A673 (cell line): ENCODE results near the gene SOX1. TPM values are rescaled to one million over a fixed set of nuclear protein-coding genes. Genes with fewer than 3 reads are reported as not detected.

Experiments used
- BruUV-seq: library from RNA; stranded (reverse); fragments of 400-500 nt; replicated peaks from 2 replicates; lab custom pipeline; 2021; lab: Mats Ljungman, UMichigan
- CTCF ChIA-PET: fragments of 300-600 bp; sonication (Branson Sonifier 250); formaldehyde crosslinking; loops from one replicate; lab custom pipeline; 2022; ENCODE audit warnings: antibody characterized with exemption; lab: Charles Lee
- POLR2A ChIA-PET: fragments of 300-600 bp; sonication (Branson Sonifier 250); formaldehyde crosslinking; loops from one replicate; lab custom pipeline; 2022; ENCODE audit warnings: antibody characterized with exemption; ENCODE audit not compliant: low non-redundant PET; lab: Charles Lee
- DNase-seq: peaks from one replicate; pipeline ENCODE4 v3.0.0-alpha.2; 2015; ENCODE audit warnings: low spot score
- H3K27ac ChIP-seq: fragments of 200-600 bp; sonication (generic); 2 replicates; pipeline ENCODE4 v1.5.1; 2016; ENCODE audit warnings: mixed run types, low read depth, mild to moderate bottlenecking, mixed read lengths, antibody characterized with exemption, low read length; ENCODE audit not compliant: poor library complexity, severe bottlenecking
- H3K27me3 ChIP-seq: fragments of 200-600 bp; sonication (generic); replicated peaks from 2 replicates; pipeline ENCODE4 v1.6.1; 2017; ENCODE audit warnings: mixed run types, low read depth, mild to moderate bottlenecking, mixed read lengths, antibody characterized with exemption, low read length; ENCODE audit not compliant: insufficient read depth, poor library complexity
- H3K36me3 ChIP-seq: fragments of 200-600 bp; sonication (generic); 2 replicates; pipeline ENCODE4 v1.6.1; 2016; ENCODE audit warnings: mixed run types, mild to moderate bottlenecking, mixed read lengths, antibody characterized with exemption, low read length; ENCODE audit not compliant: insufficient read depth, poor library complexity, severe bottlenecking
- H3K4me1 ChIP-seq: fragments of 200-600 bp; sonication (generic); 2 replicates; pipeline ENCODE4 v1.6.1; 2017; ENCODE audit warnings: mixed run types, mild to moderate bottlenecking, mixed read lengths, antibody characterized with exemption, low read length; ENCODE audit not compliant: insufficient read depth, poor library complexity, severe bottlenecking
- H3K4me3 ChIP-seq: fragments of 200-600 bp; sonication (generic); 2 replicates; pipeline ENCODE4 v1.5.1; 2016; ENCODE audit warnings: low read depth, mixed run types, mild to moderate bottlenecking, mixed read lengths, low read length; ENCODE audit not compliant: poor library complexity, severe bottlenecking
- H3K9me3 ChIP-seq: fragments of 200-600 bp; sonication (generic); 2 replicates; pipeline ENCODE4 v1.6.1; 2016; ENCODE audit warnings: mixed run types, low read depth, mild to moderate bottlenecking, mixed read lengths, antibody characterized with exemption, low read length; ENCODE audit not compliant: poor library complexity, severe bottlenecking
- EZH2 ChIP-seq: fragments of 200-600 bp; sonication (generic); IDR thresholded peaks from 2 replicates; pipeline ENCODE4 v1.6.1; 2017; ENCODE audit warnings: borderline replicate concordance, low read depth, mild to moderate bottlenecking, mixed read lengths, antibody characterized with exemption, low read length; ENCODE audit not compliant: poor library complexity, severe bottlenecking
- intact Hi-C: fragments of 100-400 bp; cut with micrococcal nuclease; formaldehyde crosslinking; loops from one replicate; pipeline ENCODE4 v1.10.0; 2022; ENCODE audit not compliant: unreplicated experiment
- total RNA-seq: library from RNA; stranded (reverse); gene quantifications from 2 replicates; pipeline ENCODE4 v1.2.3, GENCODE V29; 2021
- TF ChIP-seq, protein P1 (sequence below): fragments of 300-800, 200-600 bp; sonication (generic); conservative IDR thresholded peaks from 2 replicates; pipeline ENCODE4 v1.5.1; 2017; ENCODE audit warnings: low read depth, mild to moderate bottlenecking, antibody characterized with exemption, low read length, moderate library complexity, mixed read lengths

Gene SOX1
- total RNA-seq, 1 experiment from 2014 or later, result 56.6 TPM

DNA sequence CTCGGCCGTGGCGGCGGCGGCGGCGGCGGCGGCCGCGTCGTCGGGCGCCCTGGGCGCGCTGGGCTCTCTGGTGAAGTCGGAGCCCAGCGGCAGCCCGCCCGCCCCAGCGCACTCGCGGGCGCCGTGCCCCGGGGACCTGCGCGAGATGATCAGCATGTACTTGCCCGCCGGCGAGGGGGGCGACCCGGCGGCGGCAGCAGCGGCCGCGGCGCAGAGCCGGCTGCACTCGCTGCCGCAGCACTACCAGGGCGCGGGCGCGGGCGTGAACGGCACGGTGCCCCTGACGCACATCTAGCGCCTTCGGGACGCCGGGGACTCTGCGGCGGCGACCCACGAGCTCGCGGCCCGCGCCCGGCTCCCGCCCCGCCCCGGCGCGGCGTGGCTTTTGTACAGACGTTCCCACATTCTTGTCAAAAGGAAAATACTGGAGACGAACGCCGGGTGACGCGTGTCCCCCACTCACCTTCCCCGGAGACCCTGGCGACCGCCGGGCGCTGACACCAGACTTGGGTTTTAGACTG is 1.7 kb downstream of the SOX1 start:
- H3K27me3 ChIP-seq, result peaks cover 59% of the 10 kb centered on the region
- peaks cover 4% of the 10 kb centered on the region for H3K4me1 ChIP-seq
- ChIA-PET CTCF (no interaction called here), POLR2A (no interaction called here)
- peak overlapping the region; percentile 63 for H3K4me3 ChIP-seq
- H3K9me3 ChIP-seq, result no peaks in the 10 kb centered on the region
- H3K27ac ChIP-seq, result peak overlapping the region; percentile 93
- no TSS peak for BruUV-seq
- no peak for TF ChIP-seq EZH2
- TF ChIP-seq, protein P1, sequence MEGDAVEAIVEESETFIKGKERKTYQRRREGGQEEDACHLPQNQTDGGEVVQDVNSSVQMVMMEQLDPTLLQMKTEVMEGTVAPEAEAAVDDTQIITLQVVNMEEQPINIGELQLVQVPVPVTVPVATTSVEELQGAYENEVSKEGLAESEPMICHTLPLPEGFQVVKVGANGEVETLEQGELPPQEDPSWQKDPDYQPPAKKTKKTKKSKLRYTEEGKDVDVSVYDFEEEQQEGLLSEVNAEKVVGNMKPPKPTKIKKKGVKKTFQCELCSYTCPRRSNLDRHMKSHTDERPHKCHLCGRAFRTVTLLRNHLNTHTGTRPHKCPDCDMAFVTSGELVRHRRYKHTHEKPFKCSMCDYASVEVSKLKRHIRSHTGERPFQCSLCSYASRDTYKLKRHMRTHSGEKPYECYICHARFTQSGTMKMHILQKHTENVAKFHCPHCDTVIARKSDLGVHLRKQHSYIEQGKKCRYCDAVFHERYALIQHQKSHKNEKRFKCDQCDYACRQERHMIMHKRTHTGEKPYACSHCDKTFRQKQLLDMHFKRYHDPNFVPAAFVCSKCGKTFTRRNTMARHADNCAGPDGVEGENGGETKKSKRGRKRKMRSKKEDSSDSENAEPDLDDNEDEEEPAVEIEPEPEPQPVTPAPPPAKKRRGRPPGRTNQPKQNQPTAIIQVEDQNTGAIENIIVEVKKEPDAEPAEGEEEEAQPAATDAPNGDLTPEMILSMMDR, result no peak
- peaks cover 27% of the 10 kb centered on the region for H3K36me3 ChIP-seq
- intact Hi-C loops, result no loop called here
- no peak for DNase-seq

DNA sequence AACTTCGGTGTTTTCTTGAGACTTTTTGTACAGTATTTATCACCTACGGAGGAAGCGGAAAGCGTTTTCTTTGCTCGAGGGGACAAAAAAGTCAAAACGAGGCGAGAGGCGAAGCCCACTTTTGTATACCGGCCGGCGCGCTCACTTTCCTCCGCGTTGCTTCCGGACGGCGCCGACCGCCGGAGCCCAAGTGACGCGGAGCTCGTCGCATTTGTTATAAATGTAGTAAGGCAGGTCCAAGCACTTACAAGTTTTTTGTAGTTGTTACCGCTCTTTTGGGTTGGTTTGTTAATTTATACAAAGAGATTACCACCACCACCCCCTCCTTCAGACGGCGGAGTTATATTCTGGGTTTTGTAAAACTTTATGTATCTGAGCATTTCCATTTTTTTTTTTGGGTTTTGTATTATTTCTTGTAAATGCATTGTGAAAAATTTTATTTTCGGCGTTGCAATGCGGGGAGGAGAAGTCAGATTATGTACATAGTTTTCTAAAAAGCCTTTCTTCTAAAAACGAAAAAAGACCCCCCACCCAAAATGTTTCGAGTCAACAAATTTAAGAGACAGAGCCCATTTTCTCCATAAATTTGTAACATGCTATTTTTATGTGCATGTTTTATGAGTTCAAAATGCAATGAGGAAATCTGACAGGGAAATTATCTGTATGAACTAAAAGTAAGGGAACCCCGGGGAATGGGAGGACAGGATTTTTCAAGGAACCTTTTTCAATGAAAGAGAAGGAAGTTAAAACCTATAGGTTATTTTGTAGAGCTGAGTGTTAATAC is 2.3 kb downstream of the SOX1 start:
- peak overlapping the region; percentile 93 for H3K27ac ChIP-seq
- no peaks in the 10 kb centered on the region for H3K9me3 ChIP-seq
- H3K4me1 ChIP-seq, result peaks cover 4% of the 10 kb centered on the region
- CTCF ChIA-PET, result no interaction called here
- POLR2A ChIA-PET, result interaction anchor here (0.7 kb wide), 1 partner anchor 375 kb away, joined by 3 read pairs; no protein-coding TSS in a partner anchor
- TSS peak; percentile 70 for BruUV-seq
- peak; percentile 16 for TF ChIP-seq EZH2
- TF ChIP-seq, protein P1, result no peak
- intact Hi-C loops, result no loop called here
- H3K4me3 ChIP-seq, result peak overlapping the region; percentile 63
- H3K27me3 ChIP-seq, result peaks cover 59% of the 10 kb centered on the region
- DNase-seq, result no peak
- H3K36me3 ChIP-seq, result peaks cover 27% of the 10 kb centered on the region

- H3K27ac ChIP-seq, result peak overlapping the region; percentile 93
- no TSS peak for BruUV-seq
Measured at GRCh38 chr13:112069845-112070251, 2.9 kb downstream of the SOX1 start.

More at GRCh38 chr13:112069845-112070251, 2.9 kb downstream of the SOX1 start:
- Histone ChIP-seq H3K27me3 (peaks cover 59% of the 10 kb centered on the region), H3K4me1 (peaks cover 4% of the 10 kb centered on the region), H3K36me3 (peaks cover 27% of the 10 kb centered on the region), H3K9me3 (no peaks in the 10 kb centered on the region), H3K4me3 (peak overlapping the region; percentile 63)
- intact Hi-C loops, result no loop called here
- no peak for TF ChIP-seq EZH2
- TF ChIP-seq, protein P1, result no peak
- no peak for DNase-seq
- ChIA-PET POLR2A (interaction anchor here (0.7 kb wide), 1 partner anchor 374 kb away, joined by 3 read pairs; no protein-coding TSS in a partner anchor), CTCF (no interaction called here)
